Naive B cell (primary cell): ENCODE measurements around the gene PIGN. TPM values are rescaled to one million over a fixed set of nuclear protein-coding genes. Genes with fewer than 3 reads are reported as not detected.
"Not testable (repeated sequence)": the region's sequence is repeated elsewhere in the genome, so short reads cannot be mapped to it uniquely, and the experiment has no call there.

Source experiments
- ATAC-seq, 2 donors: fragments of 150-1000 bp; cut with Tn5 transposase; 2 replicates each; pipeline ENCODE4 v1.10.0; 2021; ENCODE audit warnings: low read depth in 2 of 2, mild to moderate bottlenecking in 2 of 2, moderate library complexity in 2 of 2
- DNase-seq: peaks from one replicate; pipeline ENCODE4 v3.0.0; 2022
- H3K27ac Mint-ChIP-seq, 6 donors: one replicate each; pipeline ENCODE4 v1.8.0; 2020 to 2022; ENCODE audit warnings: mild to moderate bottlenecking in 6 of 6, mixed read lengths in 6 of 6, moderate library complexity in 5 of 6, inconsistent platforms in 2 of 6
- H3K27me3 Mint-ChIP-seq, 3 donors: one replicate each; pipeline ENCODE4 v1.8.0; 2021 to 2022; ENCODE audit warnings: mixed read lengths in 3 of 3, mild to moderate bottlenecking in 1 of 3
- H3K36me3 Mint-ChIP-seq, 2 donors: one replicate each; pipeline ENCODE4 v1.8.0; 2020 to 2022; ENCODE audit warnings: mixed read lengths in 2 of 2, inconsistent platforms in 1 of 2, mild to moderate bottlenecking in 1 of 2
- H3K4me1 Mint-ChIP-seq, 3 donors: one replicate each; pipeline ENCODE4 v1.8.0; 2020 to 2022; ENCODE audit warnings: mixed read lengths in 3 of 3, inconsistent platforms in 1 of 3, mild to moderate bottlenecking in 1 of 3, moderate library complexity in 1 of 3
- H3K4me3 Mint-ChIP-seq, 8 donors: one replicate each; pipeline ENCODE4 v1.8.0; 2020 to 2022; ENCODE audit warnings: mild to moderate bottlenecking in 8 of 8, mixed read lengths in 8 of 8, moderate library complexity in 8 of 8, inconsistent platforms in 2 of 8
- H3K9me3 Mint-ChIP-seq, 7 donors: one replicate each; pipeline ENCODE4 v1.8.0; 2020 to 2022; ENCODE audit warnings: mixed read lengths in 7 of 7, mild to moderate bottlenecking in 5 of 7, inconsistent platforms in 2 of 7, moderate library complexity in 1 of 7
- polyA plus RNA-seq, 6 donors: library from polyadenylated mRNA; unstranded; fragments of 300-500 nt; fragmentation: Illumina TruSeq; gene quantifications; one replicate each; pipeline ENCODE4 v1.2.3, GENCODE V29; 2021; ENCODE audit warnings: low read depth in 6 of 6

PIGN gene
- polyA plus RNA-seq, 6 donors from 2014 or later, result 6.4 to 18.5 (median 14.7) TPM

DNA sequence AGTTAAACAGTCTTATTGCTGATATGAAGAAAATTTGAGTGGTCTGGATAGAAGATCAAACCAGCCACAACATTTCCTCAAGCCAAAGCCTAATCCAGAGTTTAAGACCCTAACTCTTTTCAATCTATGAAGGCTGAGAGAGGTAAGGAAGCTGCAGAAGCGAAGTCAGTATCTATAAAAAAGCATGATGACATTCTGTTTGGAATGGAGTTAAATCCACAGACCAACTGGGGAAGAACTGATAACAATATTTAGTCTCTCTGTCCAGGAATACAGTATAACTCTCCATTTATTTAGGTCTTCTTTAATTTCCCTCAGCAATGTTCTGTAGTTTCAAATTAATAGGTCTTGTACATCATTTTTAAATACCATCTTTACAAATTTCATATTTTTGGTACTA, 16.0 kb downstream of the PIGN start:
- Mint-ChIP-seq H3K27me3 (no peaks in the 10 kb centered on the region), H3K9me3 (peaks cover 0 to 7% (median 1%) of the 10 kb centered on the region in 7 donors), H3K36me3 (peaks cover 3 to 11% of the 10 kb centered on the region in 2 donors), H3K4me1 (peaks cover 11 to 12% (median 11%) of the 10 kb centered on the region in 3 donors), H3K4me3 (no peak overlapping the region), H3K27ac (no peak overlapping the region)
- ATAC-seq (no peak), DNase-seq (no peak)

DNA sequence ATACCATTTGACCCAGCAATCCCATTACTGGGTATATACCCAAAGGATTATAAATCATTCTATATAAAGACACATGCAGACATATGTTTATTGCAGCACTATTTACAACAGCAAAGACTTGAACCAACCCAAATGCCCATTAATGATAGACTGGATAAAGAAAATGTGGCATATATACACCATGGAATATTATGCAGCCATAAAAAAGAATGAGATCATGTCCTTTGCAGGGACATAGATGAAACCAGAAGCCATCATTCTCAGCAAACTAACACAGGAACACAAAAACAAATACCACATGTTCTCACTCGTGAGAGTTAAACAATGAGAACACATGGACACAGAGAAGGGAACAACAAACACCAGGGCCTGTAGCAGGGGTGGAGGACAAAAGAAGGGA, 20.3 kb downstream of the PIGN start:
- peak overlapping the region in 1 of 6 donors; percentile 36 for H3K27ac Mint-ChIP-seq
- peaks cover 11 to 24% (median 16%) of the 10 kb centered on the region in 3 donors for H3K4me1 Mint-ChIP-seq
- H3K36me3 Mint-ChIP-seq, result peaks cover 13 to 18% of the 10 kb centered on the region in 2 donors
- not testable (repeated sequence) for H3K27me3 Mint-ChIP-seq, DNase-seq, ATAC-seq, H3K4me3 Mint-ChIP-seq
- H3K9me3 Mint-ChIP-seq, result peaks cover 0 to 12% (median 4%) of the 10 kb centered on the region in 7 donors

DNA sequence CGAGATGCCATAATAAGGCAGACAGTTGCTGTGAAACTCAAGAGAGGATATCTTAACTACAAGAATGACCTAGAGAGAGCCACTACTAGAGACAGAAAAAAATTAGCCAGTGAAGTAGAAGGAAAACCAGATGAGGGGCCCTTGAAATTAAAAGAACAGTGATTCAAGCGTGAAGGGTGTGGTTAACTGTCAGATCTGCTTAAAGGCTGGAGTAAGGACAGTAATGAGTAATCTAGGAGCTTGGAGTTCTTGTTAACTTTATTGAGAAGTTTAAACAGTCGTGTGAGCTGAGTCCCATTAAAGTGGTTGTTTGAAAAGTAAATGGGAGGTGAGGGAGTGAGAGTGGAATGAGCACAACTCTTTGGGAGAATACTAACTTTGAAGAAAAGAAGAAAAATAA, 21.3 kb downstream of the PIGN start:
- no peaks in the 10 kb centered on the region for H3K27me3 Mint-ChIP-seq
- H3K4me1 Mint-ChIP-seq, result peaks cover 11 to 24% (median 16%) of the 10 kb centered on the region in 3 donors
- peaks cover 0 to 12% (median 4%) of the 10 kb centered on the region in 7 donors for H3K9me3 Mint-ChIP-seq
- peaks cover 13 to 23% of the 10 kb centered on the region in 2 donors for H3K36me3 Mint-ChIP-seq
- ATAC-seq (no peak), DNase-seq (no peak)
- H3K4me3 Mint-ChIP-seq, result no peak overlapping the region
- H3K27ac Mint-ChIP-seq, result no peak overlapping the region

DNA sequence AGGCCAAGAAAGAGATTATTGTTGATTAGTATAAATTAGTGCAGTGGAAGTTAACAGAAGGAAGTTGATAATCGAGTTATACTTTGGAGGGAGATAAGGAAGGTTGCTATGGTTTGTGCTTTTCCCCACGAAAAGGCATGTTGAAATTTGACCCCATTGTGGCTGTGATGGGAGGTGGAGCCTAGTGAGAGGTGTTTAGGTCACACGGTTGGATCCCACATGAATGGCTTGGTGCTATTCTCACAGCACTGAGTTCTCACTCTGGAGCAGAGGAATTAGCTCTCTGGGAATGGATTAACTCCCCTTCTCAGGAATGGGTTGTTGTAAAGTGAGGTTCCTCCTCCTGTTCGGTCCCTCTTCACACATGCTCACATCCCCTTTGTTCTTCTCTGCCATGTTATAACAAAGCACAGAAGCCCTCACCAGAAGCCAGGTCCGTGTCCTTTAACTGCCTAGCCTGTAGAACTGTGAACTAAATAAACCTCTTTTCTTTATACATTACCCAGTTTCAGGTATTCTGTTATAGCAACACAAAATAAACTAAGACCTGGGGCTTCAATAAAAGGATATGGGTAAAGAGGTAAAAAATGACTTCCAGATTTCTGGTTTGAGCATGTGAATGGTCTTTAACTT, 21.9 kb downstream of the PIGN start:
- Mint-ChIP-seq H3K36me3 (peaks cover 13 to 25% of the 10 kb centered on the region in 2 donors), H3K4me1 (peaks cover 11 to 24% (median 16%) of the 10 kb centered on the region in 3 donors), H3K4me3 (no peak overlapping the region), H3K27me3 (no peaks in the 10 kb centered on the region), H3K9me3 (peaks cover 0 to 12% (median 4%) of the 10 kb centered on the region in 7 donors), H3K27ac (no peak overlapping the region)
- DNase-seq, result no peak
- ATAC-seq, result no peak

DNA sequence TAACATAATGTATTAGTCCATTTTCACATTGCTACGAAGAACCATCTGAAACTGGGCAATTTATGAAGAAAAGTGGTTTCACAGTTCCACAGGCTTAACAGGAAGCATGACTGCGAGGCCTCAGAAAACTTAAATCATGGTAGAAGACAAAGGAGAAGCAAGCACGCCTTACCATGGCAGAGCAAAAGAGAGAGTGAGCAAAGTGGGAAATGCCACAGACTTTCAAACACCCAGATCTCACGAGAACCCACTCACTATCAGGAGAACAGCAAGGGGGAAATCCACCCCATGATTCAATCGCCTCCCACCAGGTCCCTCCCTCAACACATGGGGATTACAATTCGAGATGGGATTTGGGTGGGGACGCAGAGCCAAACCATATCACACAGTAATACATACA, 22.5 kb downstream of the PIGN start:
- DNase-seq (no peak), ATAC-seq (no peak)
- Mint-ChIP-seq H3K27me3 (no peaks in the 10 kb centered on the region), H3K4me1 (peaks cover 5 to 24% (median 16%) of the 10 kb centered on the region in 3 donors), H3K4me3 (no peak overlapping the region), H3K27ac (no peak overlapping the region), H3K36me3 (peaks cover 13 to 31% of the 10 kb centered on the region in 2 donors), H3K9me3 (peaks cover 0 to 12% (median 4%) of the 10 kb centered on the region in 7 donors)

DNA sequence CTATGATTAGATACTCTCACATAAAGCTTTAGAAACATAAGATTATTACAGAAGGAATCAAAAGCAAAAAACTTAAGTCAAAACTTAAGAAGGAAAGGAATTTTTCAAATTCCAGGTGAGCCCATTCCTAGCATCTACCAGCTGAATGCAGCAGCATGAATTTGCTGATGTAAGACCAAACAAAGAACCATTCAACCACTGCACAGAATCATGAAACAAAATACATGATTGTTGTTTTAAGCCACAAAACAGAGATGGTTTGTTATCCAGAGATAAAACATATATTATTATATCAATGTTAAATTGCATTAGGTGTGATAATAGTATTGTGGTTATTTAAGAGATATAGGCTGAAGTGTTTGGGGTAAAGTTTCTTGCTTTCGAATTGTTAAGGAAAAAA, 29.0 kb downstream of the PIGN start:
- Mint-ChIP-seq H3K36me3 (peaks cover 11 to 41% of the 10 kb centered on the region in 2 donors), H3K4me1 (no peaks in the 10 kb centered on the region), H3K4me3 (no peak overlapping the region), H3K27me3 (no peaks in the 10 kb centered on the region), H3K27ac (no peak overlapping the region), H3K9me3 (no peaks in the 10 kb centered on the region)
- DNase-seq (no peak), ATAC-seq (no peak)

DNA sequence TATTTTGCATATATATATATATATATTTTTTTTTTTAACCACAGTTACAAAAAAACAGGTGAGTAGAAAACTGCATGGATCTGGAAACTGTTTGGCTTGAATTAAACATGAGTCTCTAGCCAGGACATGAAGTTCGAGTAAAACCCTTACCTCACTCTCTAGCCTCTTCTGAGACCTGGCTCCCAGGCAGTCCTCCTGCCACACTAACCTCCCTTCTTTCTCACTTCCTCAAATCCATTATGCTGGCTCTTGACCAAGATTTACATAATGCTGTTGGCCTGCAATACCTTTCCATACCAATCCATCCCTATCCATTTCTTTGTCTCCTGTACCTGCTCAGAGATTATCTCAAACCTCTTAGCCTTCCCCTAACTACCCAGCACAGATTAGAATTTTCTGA, 34.0 kb downstream of the PIGN start:
- Mint-ChIP-seq H3K36me3 (peaks cover 13 to 27% of the 10 kb centered on the region in 2 donors), H3K27me3 (no peaks in the 10 kb centered on the region), H3K9me3 (no peaks in the 10 kb centered on the region), H3K4me1 (no peaks in the 10 kb centered on the region), H3K4me3 (no peak overlapping the region), H3K27ac (peak overlapping the region in 1 of 6 donors; percentile 79)
- DNase-seq (no peak), ATAC-seq (no peak)

DNA sequence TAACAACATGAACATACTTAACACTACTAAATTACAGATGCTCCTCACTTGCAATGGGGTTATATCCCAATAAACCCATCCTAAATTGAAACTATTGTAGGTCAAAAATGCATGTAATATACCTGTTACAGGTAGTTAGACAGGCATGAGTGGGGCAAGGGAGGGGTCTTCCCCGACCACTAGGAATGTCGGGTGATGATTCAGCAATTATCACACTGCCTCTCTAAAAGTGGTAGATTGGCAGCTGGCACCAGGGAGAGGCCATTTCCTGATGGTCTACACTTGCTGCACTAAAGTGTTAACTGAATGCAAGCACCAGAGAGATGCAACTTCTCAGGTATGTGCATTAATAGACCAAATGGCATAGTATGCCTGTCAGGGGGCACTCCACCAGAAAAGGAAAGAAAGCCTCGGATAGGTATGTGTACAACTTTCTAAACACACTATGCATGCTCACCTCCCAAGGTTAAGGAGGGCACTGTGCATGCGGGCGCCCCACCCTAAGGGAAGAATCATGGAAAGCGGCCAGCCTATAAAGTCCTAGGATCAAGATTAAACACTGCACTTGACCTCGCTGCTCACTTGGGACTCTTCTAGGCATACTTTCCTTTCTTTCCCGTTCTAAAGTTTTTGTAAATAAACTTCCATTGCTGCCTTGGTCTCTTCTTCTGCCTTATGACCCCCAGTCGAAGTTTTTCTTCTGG, 35.6 kb downstream of the PIGN start:
- Mint-ChIP-seq H3K9me3 (no peaks in the 10 kb centered on the region), H3K36me3 (peaks cover 10 to 21% of the 10 kb centered on the region in 2 donors), H3K27ac (no peak overlapping the region), H3K4me1 (no peaks in the 10 kb centered on the region), H3K4me3 (no peak overlapping the region), H3K27me3 (no peaks in the 10 kb centered on the region)
- no peak for DNase-seq
- no peak for ATAC-seq

DNA sequence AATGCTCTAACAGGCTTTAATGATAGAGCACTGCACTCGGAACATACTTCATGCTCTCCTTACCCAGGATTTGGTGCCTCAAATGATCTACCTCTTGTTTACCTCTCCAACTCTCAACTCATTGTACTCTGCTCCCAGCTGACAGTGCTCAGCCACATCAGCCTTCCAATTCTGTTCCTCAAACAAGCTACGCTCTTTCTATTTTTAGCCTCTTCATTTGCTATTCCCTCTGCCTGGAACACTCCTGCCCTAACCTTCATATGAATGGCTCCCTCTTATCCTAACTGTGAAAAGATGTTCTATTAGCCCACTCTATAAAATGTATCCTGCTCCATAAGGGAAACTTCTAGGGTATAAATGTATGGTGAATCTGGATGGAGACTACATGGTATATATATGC, 42.5 kb downstream of the PIGN start:
- Mint-ChIP-seq H3K9me3 (no peaks in the 10 kb centered on the region), H3K4me3 (no peak overlapping the region), H3K27me3 (no peaks in the 10 kb centered on the region), H3K36me3 (peaks cover 9 to 26% of the 10 kb centered on the region in 2 donors), H3K4me1 (peaks cover 0 to 3% (median 0%) of the 10 kb centered on the region in 3 donors), H3K27ac (no peak overlapping the region)
- DNase-seq (no peak), ATAC-seq (no peak)

DNA sequence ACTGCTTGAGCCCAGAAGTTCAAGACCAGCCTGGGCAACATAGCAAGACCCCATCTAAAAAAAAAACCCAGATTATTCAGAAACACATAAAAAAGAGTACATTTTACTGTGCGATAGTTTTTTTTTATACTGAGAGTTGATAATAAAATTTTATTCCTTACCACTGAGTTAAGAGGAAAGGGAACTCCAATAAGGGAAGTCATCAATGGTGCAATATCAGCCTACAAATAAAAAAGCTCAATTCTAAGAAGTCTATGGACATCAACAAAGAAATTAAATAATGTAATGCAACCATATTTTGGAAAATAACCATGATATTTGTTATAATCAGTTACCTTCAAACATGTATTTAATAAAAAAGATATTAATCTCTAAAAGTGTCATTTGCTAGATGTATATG, 46.6 kb downstream of the PIGN start:
- DNase-seq, result no peak
- no peak overlapping the region for H3K27ac Mint-ChIP-seq
- H3K9me3 Mint-ChIP-seq, result no peaks in the 10 kb centered on the region
- H3K36me3 Mint-ChIP-seq, result peaks cover 9 to 35% of the 10 kb centered on the region in 2 donors
- no peak for ATAC-seq
- H3K4me1 Mint-ChIP-seq, result peaks cover 0 to 3% (median 0%) of the 10 kb centered on the region in 3 donors
- H3K27me3 Mint-ChIP-seq, result no peaks in the 10 kb centered on the region
- no peak overlapping the region for H3K4me3 Mint-ChIP-seq

DNA sequence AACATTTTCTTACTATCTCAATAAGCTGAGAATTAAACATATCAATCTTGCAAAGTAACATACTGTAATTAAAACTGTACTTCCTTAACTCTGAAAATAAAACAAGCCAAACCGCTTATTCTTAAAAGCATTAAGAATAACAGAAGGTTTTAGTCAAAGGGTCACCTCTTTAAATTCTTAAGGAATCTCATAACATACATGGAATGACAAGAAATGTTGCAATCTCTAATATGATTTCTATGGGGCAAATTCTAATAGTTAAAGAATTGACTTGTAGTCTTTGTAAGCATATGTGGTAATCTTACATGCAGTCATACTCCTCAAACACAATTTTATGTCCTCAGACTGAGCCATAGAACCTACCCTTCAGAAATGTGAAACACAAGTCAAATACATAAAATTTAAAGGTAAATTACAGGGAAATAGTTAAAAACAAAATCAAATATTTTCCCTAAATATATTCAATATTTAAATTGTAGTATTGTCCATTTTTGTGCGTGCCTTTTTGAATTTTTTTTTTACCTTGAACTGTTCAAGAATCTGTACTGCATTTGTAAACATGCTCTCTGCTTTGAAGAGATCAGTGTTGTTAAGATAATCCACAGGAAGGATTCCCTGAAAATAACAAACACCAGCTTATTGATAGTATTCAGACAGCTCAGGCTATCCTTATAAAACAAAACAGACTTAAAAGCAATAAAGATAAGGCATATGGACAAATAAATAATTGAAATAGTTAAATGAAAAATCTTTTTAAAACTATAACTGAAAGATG, 48.2 kb downstream of the PIGN start:
- Mint-ChIP-seq H3K36me3 (peaks cover 0 to 32% of the 10 kb centered on the region in 2 donors), H3K4me1 (no peaks in the 10 kb centered on the region), H3K4me3 (no peak overlapping the region), H3K27ac (no peak overlapping the region), H3K27me3 (no peaks in the 10 kb centered on the region), H3K9me3 (no peaks in the 10 kb centered on the region)
- ATAC-seq (no peak), DNase-seq (no peak)

DNA sequence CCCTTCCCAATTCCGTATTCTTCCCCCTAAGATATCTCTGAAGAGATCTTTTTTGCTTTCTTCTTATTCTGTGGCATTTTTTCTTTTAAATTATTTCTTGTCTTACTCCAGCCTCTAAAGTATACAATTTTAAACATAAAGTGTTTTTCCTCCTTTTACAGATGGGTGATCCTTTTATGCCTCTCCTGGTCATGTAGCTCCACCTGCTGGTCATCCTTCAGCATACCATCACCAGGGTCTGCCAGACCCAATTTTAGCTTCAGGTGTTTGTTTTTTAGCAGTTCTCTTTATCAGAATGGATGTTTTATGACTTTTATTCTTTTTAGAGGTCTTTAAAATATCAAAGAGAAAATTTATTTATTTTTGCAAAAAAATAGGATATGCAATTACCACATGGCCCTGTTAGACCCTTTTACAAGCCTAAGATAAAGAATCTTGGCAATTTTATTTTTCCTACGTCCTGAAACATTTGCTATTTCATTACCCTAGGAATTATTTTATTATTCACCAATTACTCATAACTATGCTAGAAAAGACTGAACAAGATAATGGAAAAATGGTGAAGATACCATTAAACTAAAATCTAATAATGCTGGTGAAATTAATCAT, 55.5 kb downstream of the PIGN start:
- Mint-ChIP-seq H3K27ac (no peak overlapping the region), H3K9me3 (no peaks in the 10 kb centered on the region), H3K4me1 (no peaks in the 10 kb centered on the region), H3K4me3 (no peak overlapping the region), H3K27me3 (no peaks in the 10 kb centered on the region), H3K36me3 (peaks cover 0 to 8% of the 10 kb centered on the region in 2 donors)
- DNase-seq (peak; percentile 27), ATAC-seq (peak in 1 of 2 donors; percentile 56)

DNA sequence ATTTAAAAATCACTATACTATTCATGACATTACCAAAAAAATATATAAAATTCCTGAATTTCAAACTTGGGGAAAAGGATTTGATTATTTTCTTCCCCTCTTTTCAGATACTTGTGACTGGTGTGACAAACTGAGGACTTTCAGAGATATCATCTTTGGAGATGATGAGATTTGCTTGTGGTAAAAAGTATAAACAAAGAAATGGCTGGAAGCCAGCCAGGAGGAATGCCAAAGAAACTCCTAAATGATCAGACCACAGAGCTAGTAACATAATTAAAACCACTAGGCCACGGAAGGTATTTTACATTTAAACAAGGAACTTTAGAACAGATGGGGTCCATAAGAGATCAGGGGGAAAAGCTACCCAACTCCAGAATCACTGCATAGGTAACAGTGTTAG, 58.7 kb downstream of the PIGN start:
- H3K27ac Mint-ChIP-seq, result no peak overlapping the region

More for the DNA sequence above, 58.7 kb downstream of the PIGN start:
- H3K27me3 Mint-ChIP-seq, result no peaks in the 10 kb centered on the region
- peak overlapping the region in 1 of 8 donors; percentile 53 for H3K4me3 Mint-ChIP-seq
- H3K4me1 Mint-ChIP-seq, result no peaks in the 10 kb centered on the region
- DNase-seq (no peak), ATAC-seq (no peak)
- peaks cover 0 to 4% of the 10 kb centered on the region in 2 donors for H3K36me3 Mint-ChIP-seq
- H3K9me3 Mint-ChIP-seq, result no peaks in the 10 kb centered on the region
